ENCODE measurements around the gene SSB.

Gene SSB

DNA sequence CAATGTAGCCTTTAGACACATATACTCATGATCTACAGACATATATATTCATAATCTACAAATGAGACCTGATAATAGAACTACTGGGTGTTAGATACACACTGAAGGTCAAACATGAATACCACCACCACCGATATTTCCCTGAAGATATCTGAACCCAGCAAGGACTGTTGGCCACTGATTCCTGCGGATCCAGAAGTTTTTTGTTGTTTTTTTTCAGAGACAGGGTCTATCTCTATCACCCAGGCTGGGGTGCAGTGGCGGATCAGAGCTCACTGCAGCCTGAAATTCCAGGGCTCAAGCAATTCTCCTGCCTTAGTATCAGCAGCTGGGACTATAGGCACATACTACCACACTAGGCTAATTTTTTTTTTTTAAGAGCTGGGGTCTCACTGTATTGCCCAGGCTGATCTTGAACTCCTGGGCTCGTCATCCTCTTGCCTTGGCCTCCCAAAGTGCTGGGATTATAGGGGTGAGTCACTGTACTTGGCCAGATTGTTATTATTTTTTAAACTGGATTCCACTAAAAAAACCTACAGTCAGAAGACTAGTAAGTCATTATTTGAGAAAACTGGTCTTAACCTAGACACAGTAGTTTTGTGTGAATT lies 24.2 kb downstream of the SSB start:
- no peak overlapping the region for H2AFZ ChIP-seq (ENCODE audit: low read depth, low read length, severe bottlenecking)
- H3K36me3 ChIP-seq (ENCODE audit: low read length), result peaks cover 31% of the 10 kb centered on the region
- H3K9ac ChIP-seq (ENCODE audit: low read length), result peak overlapping the region; percentile 86
- H3K9me2 ChIP-seq (replicated peaks; ENCODE audit: insufficient read depth, low read length), result no peaks in the 10 kb centered on the region
- TF ChIP-seq EZH2phosphoT487 (conservative IDR thresholded peaks at IDR 0.05; ENCODE audit: low read length) (no peak), CTCF (IDR thresholded peaks at IDR 0.05; ENCODE audit: insufficient read depth, low read length, poor library complexity, severe bottlenecking) (no peak)
- no peaks in the 10 kb centered on the region; the same call in 1 of the 2 replicates for H4K20me1 ChIP-seq (ENCODE audit: low read depth, low read length)
- H3F3A ChIP-seq (ENCODE audit: insufficient read depth), result peaks cover 11% of the 10 kb centered on the region; the same call in 1 of the 2 replicates
- H3K4me2 ChIP-seq (ENCODE audit: low read depth, low read length, poor library complexity, severe bottlenecking), result peak overlapping the region; percentile 95
- peaks cover 42% of the 10 kb centered on the region for H3K79me2 ChIP-seq (ENCODE audit: insufficient read depth, low read length)
- H3K27me3 ChIP-seq (ENCODE audit: low read length), result no peaks in the 10 kb centered on the region
- no peaks in the 10 kb centered on the region for H3K9me3 ChIP-seq (ENCODE audit: insufficient read depth, low read length)
- H3K27ac ChIP-seq (ENCODE audit: low read depth, low read length), result no peak overlapping the region
- peak overlapping the region; percentile 89 for H3K4me3 ChIP-seq (ENCODE audit: insufficient read depth, low read length, poor library complexity, severe bottlenecking)

DNA sequence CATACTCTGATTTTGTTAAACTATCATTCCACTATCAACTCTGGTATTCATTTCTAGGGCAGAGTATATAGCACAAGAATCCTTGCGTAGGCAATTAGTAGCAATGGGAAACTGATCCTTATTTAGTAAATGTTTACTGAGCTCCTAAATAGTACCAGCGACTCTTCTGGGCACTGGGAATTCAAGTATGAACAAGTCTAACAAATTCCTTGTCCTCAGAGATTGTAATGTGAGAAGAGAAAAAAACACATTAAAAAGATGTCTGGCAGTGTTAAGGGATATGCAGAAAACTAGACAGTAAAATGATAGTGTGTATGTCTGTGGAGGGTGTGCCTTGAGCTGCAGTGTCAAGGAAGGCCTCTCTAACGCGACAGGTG lies 25.3 kb downstream of the SSB start:
- Histone ChIP-seq H3K27ac (ENCODE audit: low read depth, low read length) (peak overlapping the region; percentile 35; the same call in 1 of the 2 replicates), H3K4me3 (ENCODE audit: insufficient read depth, low read length, poor library complexity, severe bottlenecking) (peak overlapping the region; percentile 89), H2AFZ (ENCODE audit: low read depth, low read length, severe bottlenecking) (peak overlapping the region; percentile 89), H3K4me2 (ENCODE audit: low read depth, low read length, poor library complexity, severe bottlenecking) (peak overlapping the region; percentile 95), H3K79me2 (ENCODE audit: insufficient read depth, low read length) (peaks cover 52% of the 10 kb centered on the region), H4K20me1 (ENCODE audit: low read depth, low read length) (peaks cover 4% of the 10 kb centered on the region; the same call in 1 of the 2 replicates), H3F3A (ENCODE audit: insufficient read depth) (peaks cover 12% of the 10 kb centered on the region; the same call in 1 of the 2 replicates), H3K27me3 (ENCODE audit: low read length) (no peaks in the 10 kb centered on the region), H3K36me3 (ENCODE audit: low read length) (peaks cover 24% of the 10 kb centered on the region), H3K9me2 (replicated peaks; ENCODE audit: insufficient read depth, low read length) (no peaks in the 10 kb centered on the region), H3K9me3 (ENCODE audit: insufficient read depth, low read length) (no peaks in the 10 kb centered on the region), H3K9ac (ENCODE audit: low read length) (peak overlapping the region; percentile 86)
- no peak for TF ChIP-seq CTCF (IDR thresholded peaks at IDR 0.05; ENCODE audit: insufficient read depth, low read length, poor library complexity, severe bottlenecking)
- no peak for TF ChIP-seq EZH2phosphoT487 (conservative IDR thresholded peaks at IDR 0.05; ENCODE audit: low read length)

DNA sequence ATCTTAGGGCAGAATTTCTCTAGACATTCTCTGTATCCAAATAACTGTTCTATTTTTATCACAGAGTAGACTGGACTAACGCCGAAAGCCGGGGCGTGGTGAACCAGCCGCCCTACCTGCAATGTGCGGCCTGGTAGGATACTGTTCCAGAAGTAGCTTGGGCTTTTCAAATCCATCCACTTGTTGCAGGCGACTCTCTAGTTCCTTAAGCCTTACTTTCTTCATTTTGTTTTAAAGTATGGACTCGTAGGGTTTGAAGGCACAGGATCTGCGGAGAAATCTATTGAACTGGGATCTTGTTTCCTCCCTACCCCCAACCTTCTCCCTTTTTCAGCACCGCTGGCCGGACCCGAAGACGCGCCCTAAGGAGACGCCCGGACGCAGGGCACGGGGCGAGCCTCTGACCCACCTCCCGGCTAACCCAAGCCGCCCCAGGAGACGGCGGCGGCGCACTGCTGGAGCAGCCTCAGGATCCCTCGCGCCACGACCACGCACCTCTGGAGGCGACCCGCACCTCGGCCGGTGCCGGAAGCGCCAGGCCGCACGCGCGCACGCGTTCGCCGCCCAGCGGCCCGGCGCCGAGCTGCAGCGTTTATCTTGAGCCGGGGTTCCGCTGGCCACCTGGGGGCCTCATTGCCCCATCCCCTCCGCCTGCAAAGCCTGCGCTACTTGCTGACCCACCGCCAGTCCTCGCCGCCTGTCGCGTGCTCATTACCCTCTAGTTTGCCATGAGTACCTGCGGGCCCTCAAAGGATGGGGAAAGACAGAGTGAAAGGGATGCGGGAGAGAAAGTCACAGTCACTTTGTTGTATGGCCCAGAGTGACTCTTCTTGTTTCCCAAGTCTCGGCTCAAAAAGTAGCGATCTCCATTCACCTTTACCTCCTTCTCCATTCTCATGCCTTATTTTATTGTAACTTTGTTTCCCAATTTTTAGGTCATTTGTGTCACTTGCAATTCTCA lies 26.0 kb downstream of the SSB start, which contains the start of gene METTL5:
METTL5 (minus strand) TSS at position 533 of the 961 bp plus-strand sequence; CDS start at position 225, 308 bp downstream.
- no peaks in the 10 kb centered on the region for H3K9me3 ChIP-seq (ENCODE audit: insufficient read depth, low read length)
- peak within 1 kb of the TSS; percentile 89 for H2AFZ ChIP-seq (ENCODE audit: low read depth, low read length, severe bottlenecking)
- peak within 1 kb of the TSS; percentile 35 for H3K27ac ChIP-seq (ENCODE audit: low read depth, low read length)
- peaks cover 17% of the 10 kb centered on the region for H3K36me3 ChIP-seq (ENCODE audit: low read length)
- TF ChIP-seq CTCF (IDR thresholded peaks at IDR 0.05; ENCODE audit: insufficient read depth, low read length, poor library complexity, severe bottlenecking) (peak; percentile 94), EZH2phosphoT487 (conservative IDR thresholded peaks at IDR 0.05; ENCODE audit: low read length) (no peak)
- H3K4me3 ChIP-seq (ENCODE audit: insufficient read depth, low read length, poor library complexity, severe bottlenecking), result peak within 1 kb of the TSS; percentile 89
- peak within 1 kb of the TSS; percentile 86 for H3K9ac ChIP-seq (ENCODE audit: low read length)
- H3K4me2 ChIP-seq (ENCODE audit: low read depth, low read length, poor library complexity, severe bottlenecking), result peak within 1 kb of the TSS; percentile 95
- peaks cover 59% of the 10 kb centered on the region for H3K79me2 ChIP-seq (ENCODE audit: insufficient read depth, low read length)
- peaks cover 14% of the 10 kb centered on the region; the same call in 1 of the 2 replicates for H3F3A ChIP-seq (ENCODE audit: insufficient read depth)
- H4K20me1 ChIP-seq (ENCODE audit: low read depth, low read length), result peaks cover 4% of the 10 kb centered on the region; the same call in 1 of the 2 replicates
- no peaks in the 10 kb centered on the region for H3K9me2 ChIP-seq (replicated peaks; ENCODE audit: insufficient read depth, low read length)
- no peaks in the 10 kb centered on the region for H3K27me3 ChIP-seq (ENCODE audit: low read length)
